H9 (cell line): ENCODE data around the gene GSN. TPM values are rescaled to one million over a fixed set of nuclear protein-coding genes. Genes with fewer than 3 reads are reported as not detected.

ENCODE experiments used
- DNase-seq: peaks from one replicate; pipeline ENCODE4 v3.0.0-alpha.2; 2017
- H2AFZ ChIP-seq: one replicate; pipeline ENCODE4 v1.6.1; 2013; ENCODE audit warnings: mild to moderate bottlenecking, low read length, control low read depth, moderate library complexity
- H2AK5ac ChIP-seq: 2 replicates; pipeline ENCODE4 v1.6.1; 2013; ENCODE audit warnings: low read length, control low read depth, mixed read lengths; ENCODE audit not compliant: insufficient read length
- H2BK120ac ChIP-seq: one replicate; pipeline ENCODE4 v1.6.1; 2013; ENCODE audit warnings: low read depth, mild to moderate bottlenecking, low read length, control low read depth, inconsistent platforms; ENCODE audit not compliant: poor library complexity, severe bottlenecking
- H2BK12ac ChIP-seq: 2 replicates; pipeline ENCODE4 v1.6.1; 2013; ENCODE audit warnings: low read length, control low read depth, mixed read lengths, low read depth; ENCODE audit not compliant: insufficient read length
- H2BK15ac ChIP-seq: 2 replicates; pipeline ENCODE4 v1.6.1; 2013; ENCODE audit warnings: low read depth, low read length, control low read depth
- H2BK20ac ChIP-seq: one replicate; pipeline ENCODE4 v1.6.1; 2013; ENCODE audit warnings: low read depth, mild to moderate bottlenecking, low read length, control low read depth, inconsistent platforms; ENCODE audit not compliant: poor library complexity, severe bottlenecking
- H2BK5ac ChIP-seq: 2 replicates; pipeline ENCODE4 v1.6.1; 2013; ENCODE audit warnings: low read length, control low read depth, mixed read lengths; ENCODE audit not compliant: insufficient read length
- H3K14ac ChIP-seq: 2 replicates; pipeline ENCODE4 v1.6.1; 2013; ENCODE audit warnings: low read length, control low read depth; ENCODE audit not compliant: insufficient read depth
- H3K18ac ChIP-seq: 2 replicates; pipeline ENCODE4 v1.6.1; 2013; ENCODE audit warnings: low read depth, mild to moderate bottlenecking, mixed read lengths, low read length, control low read depth; ENCODE audit not compliant: insufficient read length
- H3K23ac ChIP-seq: 2 replicates; pipeline ENCODE4 v1.6.1; 2013; ENCODE audit warnings: low read length, control low read depth, mixed read lengths, low read depth; ENCODE audit not compliant: insufficient read length
- H3K23me2 ChIP-seq: 2 replicates; pipeline ENCODE4 v1.6.1; 2013; ENCODE audit warnings: low read depth, mild to moderate bottlenecking, mixed read lengths, low read length, control low read depth; ENCODE audit not compliant: insufficient read length, poor library complexity, severe bottlenecking
- H3K27ac ChIP-seq: 2 replicates; pipeline ENCODE4 v1.5.1; 2013; ENCODE audit warnings: low read length, control low read depth, mixed read lengths, low read depth; ENCODE audit not compliant: insufficient read length
- H3K27me3 ChIP-seq: 2 replicates; pipeline ENCODE4 v1.6.1; 2013; ENCODE audit warnings: low read length, control low read depth, inconsistent platforms; ENCODE audit not compliant: insufficient read depth
- H3K4ac ChIP-seq: 2 replicates; pipeline ENCODE4 v1.6.1; 2013; ENCODE audit warnings: low read depth, mild to moderate bottlenecking, control low read depth, inconsistent platforms, low read length, moderate library complexity
- H3K4me1 ChIP-seq: 2 replicates; pipeline ENCODE4 v1.6.1; 2013; ENCODE audit warnings: low read length, control low read depth, inconsistent platforms; ENCODE audit not compliant: insufficient read depth
- H3K4me2 ChIP-seq: 2 replicates; pipeline ENCODE4 v1.6.1; 2013; ENCODE audit warnings: low read length, control low read depth, mixed read lengths; ENCODE audit not compliant: insufficient read length, insufficient read depth
- H3K56ac ChIP-seq: 2 replicates; pipeline ENCODE4 v1.6.1; 2013; ENCODE audit warnings: low read depth, mild to moderate bottlenecking, mixed read lengths, low read length, control low read depth; ENCODE audit not compliant: insufficient read length
- H3K79me1 ChIP-seq: 2 replicates; pipeline ENCODE4 v1.6.1; 2013; ENCODE audit warnings: low read depth, mild to moderate bottlenecking, moderate library complexity, low read length, control low read depth, inconsistent platforms; ENCODE audit not compliant: insufficient read depth, poor library complexity, severe bottlenecking
- H3K79me2 ChIP-seq: 2 replicates; pipeline ENCODE4 v1.6.1; 2013; ENCODE audit warnings: low read length, control low read depth, inconsistent platforms; ENCODE audit not compliant: insufficient read depth
- H3K9ac ChIP-seq: 2 replicates; pipeline ENCODE4 v1.6.1; 2013; ENCODE audit warnings: low read length, control low read depth, mixed read lengths; ENCODE audit not compliant: insufficient read length; ENCODE audit errors: extremely low read depth
- H3K9me3 ChIP-seq: one replicate; pipeline ENCODE4 v1.6.1; 2013; ENCODE audit warnings: low read depth, low read length, inconsistent platforms; ENCODE audit not compliant: control insufficient read depth
- H3T11ph ChIP-seq: one replicate; pipeline ENCODE4 v1.6.1; 2013; ENCODE audit warnings: mild to moderate bottlenecking, low read length, control low read depth, inconsistent platforms
- H4K20me1 ChIP-seq: one replicate; pipeline ENCODE4 v1.6.1; 2013; ENCODE audit not compliant: control insufficient read depth, insufficient read length, insufficient read depth
- H4K5ac ChIP-seq: 2 replicates; pipeline ENCODE4 v1.6.1; 2013; ENCODE audit warnings: low read depth, mild to moderate bottlenecking, mixed read lengths, low read length, control low read depth; ENCODE audit not compliant: insufficient read length
- H4K8ac ChIP-seq: replicated peaks from 2 replicates; pipeline ENCODE4 v1.6.1; 2013; ENCODE audit warnings: low read length, control low read depth, mixed read lengths, low read depth; ENCODE audit not compliant: insufficient read length
- H4K91ac ChIP-seq: 2 replicates; pipeline ENCODE4 v1.6.1; 2013; ENCODE audit warnings: low read depth, mild to moderate bottlenecking, moderate library complexity, mixed read lengths, low read length, control low read depth; ENCODE audit not compliant: insufficient read length
- H3K27ac Mint-ChIP-seq, 3 experiments: 2 replicates in 2 of 3; 3 replicates in 1 of 3; pipeline ENCODE4 v1.8.0; 2020 to 2021; ENCODE audit warnings: mixed read lengths in 3 of 3, mild to moderate bottlenecking in 1 of 3, moderate library complexity in 1 of 3
- H3K27me3 Mint-ChIP-seq: 2 replicates; pipeline ENCODE4 v1.8.0; 2021; ENCODE audit warnings: low read depth, mild to moderate bottlenecking, moderate library complexity, mixed read lengths
- H3K36me3 Mint-ChIP-seq, 3 experiments: 2 replicates in 2 of 3; 3 replicates in 1 of 3; pipeline ENCODE4 v1.8.0; 2020 to 2021; ENCODE audit warnings: low read depth in 3 of 3, mixed read lengths in 3 of 3; ENCODE audit not compliant: insufficient read depth in 1 of 3
- H3K4me1 Mint-ChIP-seq, 2 experiments: 2 replicates each; pipeline ENCODE4 v1.8.0; 2020; ENCODE audit warnings: mixed read lengths in 2 of 2
- H3K4me3 Mint-ChIP-seq, 2 experiments: 2 replicates in 1 of 2; 3 replicates in 1 of 2; pipeline ENCODE4 v1.8.0; 2020 to 2021; ENCODE audit warnings: mild to moderate bottlenecking in 2 of 2, mixed read lengths in 2 of 2, moderate library complexity in 1 of 2
- H3K9me3 Mint-ChIP-seq, 2 experiments: 2 replicates in 1 of 2; 3 replicates in 1 of 2; pipeline ENCODE4 v1.8.0; 2020; ENCODE audit warnings: mild to moderate bottlenecking in 2 of 2, mixed read lengths in 2 of 2, moderate library complexity in 1 of 2
- CTCF ChIP-seq: fragments of 200-600 bp; sonication (generic); conservative IDR thresholded peaks from 3 replicates; pipeline ENCODE4 v1.8.0; 2021; ENCODE audit warnings: antibody characterized with exemption, mild to moderate bottlenecking
- WGBS: extraction: QIAGEN DNeasy Blood & Tissue Kit; methylation state at CpG from one replicate; pipeline ENCODE4 v1.1.7; 2013; ENCODE audit warnings: missing lambda C conversion rate, low lambda C conversion rate, mixed read lengths; ENCODE audit not compliant: insufficient read length; ENCODE audit errors: extremely low coverage; 5-methylcytosine and 5-hydroxymethylcytosine counted together
- total RNA-seq: library from RNA; stranded (reverse); gene quantifications from 2 replicates; pipeline ENCODE4 v1.2.1, GENCODE V29; 2021

GSN gene
- total RNA-seq, 1 experiment from 2014 or later: 14.9 TPM

- H3K4me3 Mint-ChIP-seq: no peak overlapping the region
- H4K20me1 ChIP-seq: no peaks in the 10 kb centered on the region
- TF ChIP-seq CTCF: no peak
- H3K27me3 Mint-ChIP-seq: no peaks in the 10 kb centered on the region; the same call in none of the 2 replicates
- no peak overlapping the region for H3K9ac ChIP-seq
- no peak overlapping the region for H3K56ac ChIP-seq
- DNase-seq: no peak
- H3K14ac ChIP-seq: no peak overlapping the region
- H2AFZ ChIP-seq: no peak overlapping the region
- no peak overlapping the region for H2BK20ac ChIP-seq
- no peak overlapping the region for H3K27ac ChIP-seq
- H3K4me1 Mint-ChIP-seq: peaks cover 0 to 9% of the 10 kb centered on the region in 2 experiments; a peak in 1 of 4 replicates
- H3K9me3 Mint-ChIP-seq: no peaks in the 10 kb centered on the region
- H3K23ac ChIP-seq: no peak overlapping the region
- H4K5ac ChIP-seq: no peak overlapping the region
- no peak overlapping the region for H4K91ac ChIP-seq
- no peaks in the 10 kb centered on the region for H3K23me2 ChIP-seq
- H3K4me2 ChIP-seq: no peak overlapping the region
- no peaks in the 10 kb centered on the region for H3K27me3 ChIP-seq
- H2BK5ac ChIP-seq: no peak overlapping the region
- no peak overlapping the region; a peak in 1 of 7 replicates for H3K27ac Mint-ChIP-seq
- H3K79me1 ChIP-seq: no peaks in the 10 kb centered on the region
- H3K4ac ChIP-seq: no peak overlapping the region
- H3K79me2 ChIP-seq: no peaks in the 10 kb centered on the region
- no peak overlapping the region for H3K18ac ChIP-seq
- H2BK12ac ChIP-seq: no peak overlapping the region
- H4K8ac ChIP-seq: no peak overlapping the region
- H2AK5ac ChIP-seq: no peak overlapping the region
- H3T11ph ChIP-seq: no peak overlapping the region
- no peaks in the 10 kb centered on the region for H3K4me1 ChIP-seq
- H3K36me3 Mint-ChIP-seq: peaks cover 0 to 16% (median 6%) of the 10 kb centered on the region in 3 experiments; a peak in 3 of 7 replicates
- H2BK15ac ChIP-seq: no peak overlapping the region
- H2BK120ac ChIP-seq: no peak overlapping the region
- H3K9me3 ChIP-seq: no peaks in the 10 kb centered on the region
- no CpG with 5 or more reads among the region's 5 CpGs for WGBS
Measured at GRCh38 chr9:121324316-121324715, 56.4 kb downstream of the GSN start.
